GM18507 (cell line): ENCODE results near the gene RHOT2.

Experiments used
- DNase-seq: peaks from one replicate; pipeline ENCODE4 v3.0.0; 2011; ENCODE audit warnings: low read depth; ENCODE audit not compliant: insufficient read length; ENCODE audit errors: extremely low spot score
- FAIRE-seq: peaks from 2 replicates; lab custom pipeline; 2011; peaks lifted over from hg19 to GRCh38; lab: Jason Lieb, UNC

Gene RHOT2

DNA sequence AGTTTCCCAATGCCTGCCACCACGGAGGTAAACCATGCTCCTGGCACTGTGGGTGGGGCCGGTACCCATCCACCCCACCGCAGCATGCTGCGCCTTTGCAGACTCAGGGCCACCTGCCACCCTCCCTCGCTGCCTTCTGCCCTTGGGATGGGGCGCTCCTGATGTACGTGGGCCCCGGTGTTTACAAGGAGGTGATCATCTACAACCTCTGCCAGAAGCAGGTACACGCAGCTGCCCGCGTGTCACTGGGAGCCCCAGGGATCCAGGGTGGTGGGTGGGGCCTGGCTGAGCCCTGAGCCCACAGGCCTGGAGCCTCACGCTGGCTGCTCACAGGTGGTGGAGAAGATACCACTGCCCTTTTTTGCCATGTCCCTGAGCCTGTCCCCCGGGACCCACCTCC lies 1.4 kb upstream of the RHOT2 start:
- no peak for FAIRE-seq
- DNase-seq, result no peak

- DNase-seq (no peak), FAIRE-seq (no peak)
These were observed 686 bp upstream of the RHOT2 start for GRCh38 chr16:667113-667779.

GRCh38 chr16:668519-669171 lies 713 bp downstream of the RHOT2 start:
- FAIRE-seq, result no peak
- no peak for DNase-seq

DNA sequence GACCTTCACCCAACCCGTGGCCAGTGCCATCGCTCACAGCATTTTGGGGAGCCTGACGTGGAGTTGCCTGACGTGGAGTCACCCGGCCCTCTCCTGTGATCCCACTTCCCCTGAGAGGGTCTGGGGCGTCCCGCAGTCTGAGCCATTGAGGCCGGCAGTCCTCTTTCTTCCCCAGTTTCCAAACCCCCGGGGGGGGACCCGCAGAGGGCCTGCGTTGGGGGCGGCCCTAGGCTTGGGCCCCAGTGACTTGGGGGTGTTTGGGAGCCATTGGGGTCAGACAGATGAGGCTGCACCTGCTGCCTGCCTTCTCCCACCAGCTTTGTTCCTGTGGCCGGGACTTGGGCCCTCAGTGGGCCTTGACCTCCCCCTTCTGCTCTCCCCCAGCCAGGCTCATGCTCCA lies 1.7 kb downstream of the RHOT2 start:
- no peak for DNase-seq
- no peak for FAIRE-seq

DNA sequence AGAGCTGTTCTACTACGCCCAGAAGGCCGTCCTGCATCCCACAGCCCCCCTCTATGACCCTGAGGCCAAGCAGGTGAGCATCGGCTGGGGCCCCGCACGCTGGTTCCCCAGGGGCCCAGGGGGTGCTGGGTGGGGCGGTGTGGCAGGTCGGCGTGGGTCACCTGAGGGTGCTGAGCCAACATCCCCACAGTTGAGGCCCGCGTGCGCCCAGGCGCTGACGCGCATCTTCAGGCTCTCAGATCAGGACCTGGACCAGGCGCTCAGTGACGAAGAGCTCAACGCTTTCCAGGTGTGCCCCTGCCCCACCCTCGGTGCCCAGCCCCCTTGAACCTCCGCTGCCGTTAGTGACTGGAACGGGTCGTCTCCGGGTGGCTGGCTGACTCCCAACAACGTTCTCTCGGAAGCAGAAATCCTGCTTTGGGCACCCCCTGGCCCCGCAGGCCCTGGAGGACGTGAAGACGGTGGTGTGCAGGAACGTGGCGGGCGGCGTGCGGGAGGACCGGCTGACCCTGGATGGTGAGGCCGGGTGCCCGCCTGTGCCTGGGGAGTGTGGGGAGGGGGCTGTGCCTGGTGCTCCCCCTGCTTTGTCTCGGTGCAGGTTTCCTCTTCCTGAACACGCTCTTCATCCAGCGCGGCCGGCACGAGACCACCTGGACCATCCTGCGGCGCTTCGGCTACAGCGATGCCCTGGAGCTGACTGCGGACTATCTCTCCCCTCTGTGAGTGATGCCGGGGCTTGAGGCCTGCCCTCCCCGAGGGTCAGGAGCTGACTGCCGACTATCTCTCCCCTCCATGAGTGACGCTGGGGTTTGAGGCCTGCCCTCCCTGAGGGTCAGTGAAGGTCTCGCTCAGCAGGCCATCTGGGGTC lies 2.8 kb downstream of the RHOT2 start:
- FAIRE-seq, result no peak
- DNase-seq, result no peak

GRCh38 chr16:671353-672131 lies 3.6 kb downstream of the RHOT2 start:
- FAIRE-seq, result no peak
- no peak for DNase-seq

DNA sequence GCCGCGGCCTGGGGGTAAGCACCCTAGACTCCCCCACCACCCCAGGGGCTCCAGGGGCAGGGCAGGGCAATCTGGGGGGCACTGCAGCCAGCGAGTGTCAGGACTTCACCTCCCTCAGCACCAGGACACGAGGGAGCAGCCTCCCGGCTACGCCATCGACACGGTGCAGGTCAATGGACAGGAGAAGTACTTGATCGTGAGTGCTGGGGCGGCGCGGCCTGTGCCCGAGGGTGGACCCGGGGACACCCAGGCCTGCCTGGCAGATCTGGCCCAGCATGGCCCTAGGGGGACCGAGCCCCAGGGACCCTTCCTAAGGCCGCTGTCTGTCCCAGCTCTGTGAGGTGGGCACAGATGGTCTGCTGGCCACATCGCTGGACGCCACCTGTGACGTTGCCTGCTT lies 4.4 kb downstream of the RHOT2 start:
- no peak for FAIRE-seq

DNA sequence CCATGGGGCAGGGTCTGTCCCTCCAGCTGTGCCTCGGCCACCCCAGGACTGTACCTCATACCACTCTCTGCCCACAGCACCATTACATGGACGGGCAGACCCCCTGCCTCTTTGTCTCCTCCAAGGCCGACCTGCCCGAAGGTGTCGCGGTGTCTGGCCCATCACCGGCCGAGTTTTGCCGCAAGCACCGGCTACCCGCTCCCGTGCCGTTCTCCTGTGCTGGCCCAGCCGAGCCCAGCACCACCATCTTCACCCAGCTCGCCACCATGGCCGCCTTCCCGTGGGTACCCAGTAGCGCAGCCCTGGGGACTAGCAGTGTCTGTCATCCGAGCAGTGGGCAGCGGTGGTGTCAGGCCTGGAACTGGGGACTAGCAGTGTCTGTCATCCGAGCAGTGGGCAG lies 4.9 kb downstream of the RHOT2 start:
- DNase-seq (no peak), FAIRE-seq (no peak)

More for the DNA sequence above, 4.4 kb downstream of the RHOT2 start:
- DNase-seq, result no peak

GRCh38 chr16:673399-673991 lies 5.6 kb downstream of the RHOT2 start:
- no peak for FAIRE-seq

GRCh38 chr16:674214-674881 lies 6.4 kb downstream of the RHOT2 start:
- FAIRE-seq (no peak), DNase-seq (no peak)

More at GRCh38 chr16:673399-673991, 5.6 kb downstream of the RHOT2 start:
- no peak for DNase-seq

DNA sequence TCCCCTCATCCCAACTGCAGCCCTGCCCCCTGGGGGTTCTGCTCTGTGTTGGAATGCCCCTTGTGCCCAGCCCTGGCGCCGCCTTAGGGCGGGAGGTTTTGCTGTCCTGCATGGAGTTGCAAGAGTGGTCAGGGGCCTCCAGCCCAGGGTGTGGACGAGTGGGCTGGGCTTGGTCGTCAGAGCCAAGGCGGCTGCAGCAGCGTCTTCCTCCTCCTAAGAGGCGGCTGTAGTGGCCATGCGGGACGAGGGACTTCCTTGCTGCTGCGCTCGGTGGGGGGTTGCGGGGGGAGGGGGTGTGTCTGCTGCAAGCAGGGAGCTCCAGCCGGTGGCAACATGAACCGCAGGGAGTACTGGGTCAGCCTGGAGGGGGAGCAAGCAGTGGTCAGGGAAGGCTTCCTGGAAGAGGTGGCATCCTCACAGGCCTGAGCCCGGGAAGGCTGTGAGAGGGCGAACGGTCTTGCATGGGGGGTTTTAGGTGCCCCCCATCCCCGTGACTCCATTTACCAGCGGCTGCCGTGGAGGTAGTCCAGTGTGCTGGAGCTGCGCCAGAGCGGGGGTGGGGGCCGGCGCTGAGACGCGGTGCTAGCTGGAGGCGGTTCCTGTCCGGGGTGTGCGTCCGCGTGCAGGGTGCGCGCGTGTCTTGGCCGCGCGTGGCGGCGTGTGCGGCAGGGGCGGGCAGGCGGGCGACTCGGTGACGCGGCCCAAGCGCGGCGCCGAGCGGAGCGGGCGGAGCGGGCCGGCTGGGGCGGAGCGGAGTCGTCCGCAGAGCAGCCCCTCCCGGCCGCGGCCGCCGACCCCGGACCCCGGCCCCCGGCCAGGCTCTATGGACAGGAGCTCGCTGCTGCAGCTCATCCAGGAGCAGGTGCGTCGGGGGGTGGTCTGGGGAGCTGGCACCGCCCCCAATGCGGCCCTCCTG lies 7.3 kb downstream of the RHOT2 start, which contains the start of gene RHBDL1:
Gene RHBDL1 (plus strand): TSS at position 704 of the 916 bp plus-strand sequence. CDS start 120 bp downstream, at position 824.
- no peak for DNase-seq
- no peak for FAIRE-seq

DNA sequence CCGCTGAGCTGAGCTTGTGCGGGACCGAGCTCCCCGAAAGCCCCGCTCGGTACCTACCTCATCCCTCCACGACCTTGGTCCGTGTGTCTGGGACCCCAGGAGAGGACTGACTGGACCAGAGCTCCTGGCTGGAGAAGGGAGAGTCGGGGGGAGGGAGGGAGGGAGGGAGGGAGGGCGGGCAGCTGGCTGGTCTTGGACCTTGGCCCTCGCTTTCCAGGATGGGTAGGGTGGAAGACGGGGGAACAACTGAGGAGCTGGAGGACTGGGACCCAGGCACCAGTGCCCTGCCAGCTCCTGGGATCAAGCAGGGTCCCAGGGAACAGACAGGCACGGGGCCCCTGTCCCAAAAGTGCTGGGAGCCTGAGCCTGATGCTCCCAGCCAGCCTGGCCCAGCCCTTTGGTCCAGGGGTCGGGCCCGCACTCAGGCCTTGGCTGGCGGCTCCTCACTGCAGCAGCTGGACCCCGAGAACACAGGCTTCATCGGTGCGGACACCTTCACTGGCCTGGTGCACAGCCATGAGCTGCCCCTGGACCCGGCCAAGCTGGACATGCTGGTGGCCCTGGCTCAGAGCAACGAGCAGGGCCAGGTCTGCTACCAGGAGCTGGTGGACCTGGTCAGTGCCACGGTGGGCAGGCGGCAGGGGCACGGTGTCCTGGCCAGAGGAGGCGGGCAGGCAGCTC lies 8.1 kb downstream of the RHOT2 start:
- no peak for FAIRE-seq
- DNase-seq, result no peak

DNA sequence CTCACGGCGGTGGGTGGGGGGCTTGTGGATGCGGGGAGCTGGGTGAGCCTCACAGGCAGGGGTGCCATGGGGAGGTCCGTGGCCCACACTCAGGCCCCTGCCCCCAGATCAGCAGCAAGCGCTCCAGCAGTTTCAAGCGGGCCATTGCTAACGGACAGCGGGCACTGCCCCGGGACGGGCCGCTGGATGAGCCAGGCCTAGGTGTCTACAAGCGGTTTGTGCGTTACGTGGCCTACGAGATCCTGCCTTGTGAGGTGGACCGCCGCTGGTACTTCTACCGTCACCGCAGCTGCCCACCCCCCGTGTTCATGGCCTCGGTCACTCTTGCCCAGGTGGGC lies 8.6 kb downstream of the RHOT2 start:
- DNase-seq, result no peak
- no peak for FAIRE-seq

DNA sequence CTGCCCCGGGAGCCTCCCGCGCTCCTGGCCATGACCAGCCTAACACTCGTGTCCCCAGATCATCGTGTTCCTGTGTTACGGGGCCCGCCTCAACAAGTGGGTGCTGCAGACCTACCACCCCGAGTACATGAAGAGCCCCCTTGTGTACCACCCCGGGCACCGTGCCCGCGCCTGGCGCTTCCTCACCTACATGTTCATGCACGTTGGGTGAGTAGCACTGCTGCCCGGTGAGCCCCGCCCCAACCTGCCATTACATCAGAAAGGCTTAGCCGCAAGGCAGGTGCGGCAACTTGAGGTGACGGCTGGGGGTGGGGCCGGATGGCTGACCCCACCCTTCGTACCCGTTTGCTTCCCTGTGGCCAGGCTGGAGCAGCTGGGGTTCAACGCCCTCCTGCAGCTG lies 9.0 kb downstream of the RHOT2 start:
- DNase-seq (no peak), FAIRE-seq (no peak)

DNA sequence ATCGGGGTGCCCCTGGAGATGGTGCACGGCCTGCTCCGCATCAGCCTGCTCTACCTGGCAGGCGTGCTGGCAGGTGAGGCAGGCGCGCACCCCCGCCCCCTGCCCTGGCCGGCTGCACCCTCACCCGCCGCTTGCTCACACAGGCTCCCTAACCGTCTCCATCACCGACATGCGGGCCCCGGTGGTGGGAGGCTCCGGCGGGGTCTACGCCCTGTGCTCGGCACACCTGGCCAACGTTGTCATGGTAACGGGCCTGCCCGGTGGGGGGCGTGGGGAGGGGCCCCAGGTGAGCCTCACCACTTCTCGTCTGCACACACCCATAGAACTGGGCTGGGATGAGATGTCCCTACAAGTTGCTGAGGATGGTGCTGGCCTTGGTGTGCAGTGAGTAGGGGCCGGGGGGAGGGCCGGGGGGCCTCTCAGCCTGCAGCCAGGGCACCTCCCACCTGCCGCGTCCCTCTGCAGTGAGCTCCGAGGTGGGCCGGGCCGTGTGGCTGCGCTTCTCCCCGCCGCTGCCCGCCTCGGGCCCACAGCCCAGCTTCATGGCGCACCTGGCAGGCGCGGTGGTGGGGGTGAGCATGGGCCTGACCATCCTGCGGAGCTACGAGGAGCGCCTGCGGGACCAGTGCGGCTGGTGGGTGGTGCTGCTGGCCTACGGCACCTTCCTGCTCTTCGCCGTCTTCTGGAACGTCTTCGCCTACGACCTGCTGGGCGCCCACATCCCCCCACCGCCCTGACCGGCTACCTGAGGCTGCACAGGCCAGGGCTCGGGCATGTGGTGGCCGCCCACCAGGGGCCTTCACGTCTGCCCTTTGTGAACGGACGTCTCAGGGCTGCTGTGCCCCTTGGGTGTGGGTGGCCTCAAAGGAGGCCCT lies 9.6 kb downstream of the RHOT2 start:
- FAIRE-seq (no peak), DNase-seq (no peak)

- DNase-seq (no peak), FAIRE-seq (no peak)
These were observed 10.4 kb downstream of the RHOT2 start for GRCh38 chr16:678209-678857.
